ENCODE measurements around the gene ITPR1.
"Not testable (repeated sequence)": the region's sequence is repeated elsewhere in the genome, so short reads cannot be mapped to it uniquely, and the experiment has no call there.

Gene ITPR1

DNA sequence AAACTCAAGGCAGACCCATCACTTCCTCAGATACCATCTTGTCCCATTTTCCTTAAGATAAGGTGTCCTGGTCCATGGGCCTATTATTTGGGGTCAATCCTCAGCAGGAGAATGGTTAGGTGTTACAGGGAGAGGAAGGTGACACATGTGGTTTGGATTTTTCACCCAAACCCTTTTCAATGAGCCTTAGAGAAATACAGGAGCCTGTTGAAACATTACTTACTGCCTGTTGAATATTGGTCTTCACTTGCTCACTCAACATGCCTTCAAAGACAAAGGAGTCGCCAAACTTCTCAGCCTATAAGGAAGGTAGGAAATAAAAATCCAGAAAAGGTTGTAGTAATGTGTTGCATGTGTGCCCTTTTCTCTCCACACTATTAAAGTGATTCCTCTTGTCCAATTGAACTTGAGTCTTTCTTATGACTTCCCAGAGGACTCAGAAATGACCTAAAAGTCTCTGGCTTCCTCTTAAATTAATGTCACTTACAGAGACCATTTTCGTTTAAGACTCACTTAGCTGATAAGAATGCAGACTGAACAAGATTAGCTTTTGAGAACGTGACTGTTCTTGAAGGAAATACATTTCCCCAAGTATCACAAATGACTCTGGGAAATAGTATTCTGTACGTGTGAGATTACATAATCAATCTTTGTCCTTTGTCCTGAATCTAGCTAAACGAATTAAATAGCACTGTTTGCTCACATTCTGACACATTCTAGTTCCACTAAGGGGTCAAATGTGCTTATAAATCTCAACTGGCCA is 43.9 kb upstream of the ITPR1 start:
- no peaks in the 10 kb centered on the region for H3K27me3 ChIP-seq (ENCODE audit: insufficient read depth, poor library complexity, severe bottlenecking)
- no peak for TF ChIP-seq SPI1 (IDR thresholded peaks at IDR 0.05; ENCODE audit: borderline replicate concordance, low read depth)
- no peak for TF ChIP-seq REST (IDR thresholded peaks at IDR 0.05; ENCODE audit: insufficient replicate concordance, low read depth)
- TF ChIP-seq GABPA (IDR thresholded peaks at IDR 0.05; ENCODE audit: low read depth), result no peak
- DNase-seq (ENCODE audit: low read depth in 1 of 2, low spot score in 1 of 2), result no peak
- no peak overlapping the region for H3K27ac ChIP-seq (replicated peaks)
- H3K4me3 ChIP-seq (replicated peaks; ENCODE audit: insufficient read depth, low read length), result no peak overlapping the region

- Histone ChIP-seq H3K27ac (replicated peaks) (no peak overlapping the region), H3K27me3 (ENCODE audit: insufficient read depth, poor library complexity, severe bottlenecking) (no peaks in the 10 kb centered on the region), H3K4me3 (replicated peaks; ENCODE audit: insufficient read depth, low read length) (no peak overlapping the region)
- no peak for TF ChIP-seq GABPA (IDR thresholded peaks at IDR 0.05; ENCODE audit: low read depth)
- TF ChIP-seq, protein P1, sequence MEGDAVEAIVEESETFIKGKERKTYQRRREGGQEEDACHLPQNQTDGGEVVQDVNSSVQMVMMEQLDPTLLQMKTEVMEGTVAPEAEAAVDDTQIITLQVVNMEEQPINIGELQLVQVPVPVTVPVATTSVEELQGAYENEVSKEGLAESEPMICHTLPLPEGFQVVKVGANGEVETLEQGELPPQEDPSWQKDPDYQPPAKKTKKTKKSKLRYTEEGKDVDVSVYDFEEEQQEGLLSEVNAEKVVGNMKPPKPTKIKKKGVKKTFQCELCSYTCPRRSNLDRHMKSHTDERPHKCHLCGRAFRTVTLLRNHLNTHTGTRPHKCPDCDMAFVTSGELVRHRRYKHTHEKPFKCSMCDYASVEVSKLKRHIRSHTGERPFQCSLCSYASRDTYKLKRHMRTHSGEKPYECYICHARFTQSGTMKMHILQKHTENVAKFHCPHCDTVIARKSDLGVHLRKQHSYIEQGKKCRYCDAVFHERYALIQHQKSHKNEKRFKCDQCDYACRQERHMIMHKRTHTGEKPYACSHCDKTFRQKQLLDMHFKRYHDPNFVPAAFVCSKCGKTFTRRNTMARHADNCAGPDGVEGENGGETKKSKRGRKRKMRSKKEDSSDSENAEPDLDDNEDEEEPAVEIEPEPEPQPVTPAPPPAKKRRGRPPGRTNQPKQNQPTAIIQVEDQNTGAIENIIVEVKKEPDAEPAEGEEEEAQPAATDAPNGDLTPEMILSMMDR (IDR thresholded peaks at IDR 0.05; ENCODE audit: insufficient read depth, low read length), result no peak
- TF ChIP-seq SPI1 (IDR thresholded peaks at IDR 0.05; ENCODE audit: borderline replicate concordance, low read depth), result no peak
- no peak for TF ChIP-seq POLR2AphosphoS5 (IDR thresholded peaks at IDR 0.05; ENCODE audit: low read depth)
- TF ChIP-seq REST (IDR thresholded peaks at IDR 0.05; ENCODE audit: insufficient replicate concordance, low read depth), result no peak
- DNase-seq (ENCODE audit: low read depth in 1 of 2, low spot score in 1 of 2), result no peak
These were observed 39.0 kb upstream of the ITPR1 start for GRCh38 chr3:4454142-4454541.

DNA sequence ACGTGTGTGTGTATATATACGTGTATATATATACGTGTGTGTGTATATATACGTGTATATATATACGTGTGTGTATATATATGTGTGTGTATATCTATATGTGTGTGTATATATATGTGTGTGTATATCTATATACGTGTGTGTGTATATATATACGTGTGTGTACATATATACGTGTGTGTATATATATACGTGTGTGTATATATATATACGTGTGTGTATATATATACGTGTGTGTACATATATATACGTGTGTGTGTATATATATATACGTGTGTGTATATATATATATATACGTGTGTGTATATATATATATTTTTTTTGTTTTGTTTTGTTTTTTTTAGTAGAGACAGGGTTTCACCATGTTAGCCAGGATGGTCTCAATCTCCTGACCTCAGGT is 36.4 kb upstream of the ITPR1 start:
- not testable (repeated sequence) for DNase-seq (ENCODE audit: low read depth in 1 of 2, low spot score in 1 of 2); H3K27me3 ChIP-seq (ENCODE audit: insufficient read depth, poor library complexity, severe bottlenecking); H3K27ac ChIP-seq (replicated peaks); H3K4me3 ChIP-seq (replicated peaks; ENCODE audit: insufficient read depth, low read length)

GRCh38 chr3:4458961-4459360 is 34.2 kb upstream of the ITPR1 start:
- no peak overlapping the region for H3K27ac ChIP-seq (replicated peaks)

More at GRCh38 chr3:4458961-4459360, 34.2 kb upstream of the ITPR1 start:
- H3K27me3 ChIP-seq (ENCODE audit: insufficient read depth, poor library complexity, severe bottlenecking), result no peaks in the 10 kb centered on the region
- no peak for TF ChIP-seq SPI1 (IDR thresholded peaks at IDR 0.05; ENCODE audit: borderline replicate concordance, low read depth)
- no peak for TF ChIP-seq POLR2AphosphoS5 (IDR thresholded peaks at IDR 0.05; ENCODE audit: low read depth)
- TF ChIP-seq, protein P1 (IDR thresholded peaks at IDR 0.05; ENCODE audit: insufficient read depth, low read length), result no peak
- no peak for TF ChIP-seq GABPA (IDR thresholded peaks at IDR 0.05; ENCODE audit: low read depth)
- no peak for TF ChIP-seq REST (IDR thresholded peaks at IDR 0.05; ENCODE audit: insufficient replicate concordance, low read depth)
- no peak for DNase-seq (ENCODE audit: low read depth in 1 of 2, low spot score in 1 of 2)
- no peak overlapping the region for H3K4me3 ChIP-seq (replicated peaks; ENCODE audit: insufficient read depth, low read length)

All from HL-60 (cell line).